HFFc6 (cell line): ENCODE data around the gene CENPU. TPM values are rescaled to one million over a fixed set of nuclear protein-coding genes. Genes with fewer than 3 reads are reported as not detected.

Experiments
- DNase-seq: peaks from one replicate; pipeline ENCODE4 v3.0.0-alpha.2; 2018
- H3K27ac Mint-ChIP-seq: 2 replicates; pipeline ENCODE4 v1.8.0; 2020; ENCODE audit warnings: mild to moderate bottlenecking, mixed read lengths
- H3K27me3 Mint-ChIP-seq: 2 replicates; pipeline ENCODE4 v1.8.0; 2021; ENCODE audit warnings: mild to moderate bottlenecking, moderate library complexity, mixed read lengths; ENCODE audit not compliant: insufficient read depth
- H3K36me3 Mint-ChIP-seq: 2 replicates; pipeline ENCODE4 v1.8.0; 2021; ENCODE audit warnings: low read depth, mixed read lengths
- H3K4me1 Mint-ChIP-seq: 2 replicates; pipeline ENCODE4 v1.8.0; 2020; ENCODE audit warnings: low read depth, mixed read lengths
- H3K4me3 Mint-ChIP-seq: 2 replicates; pipeline ENCODE4 v1.8.0; 2020; ENCODE audit warnings: mild to moderate bottlenecking, moderate library complexity, mixed read lengths
- H3K9me3 Mint-ChIP-seq: 2 replicates; pipeline ENCODE4 v1.8.0; 2020; ENCODE audit warnings: mild to moderate bottlenecking, mixed read lengths
- CTCF ChIP-seq: fragments of 200-600 bp; sonication (generic); IDR thresholded peaks from 2 replicates; pipeline ENCODE4 v1.5.0; 2021; ENCODE audit warnings: antibody characterized with exemption, mild to moderate bottlenecking
- total RNA-seq, 6 experiments: library from RNA; stranded (reverse); fragmentation: NEBNext Ultra II Directional; extraction: Animal tissue kit (Norgen Biotek cat#: 25700); gene quantifications; 2 replicates in 1 of 6; 3 replicates in 5 of 6; pipeline ENCODE4 v1.2.3, GENCODE V29; 2021

CENPU gene
- total RNA-seq, 6 experiments from 2014 or later = 8.8 to 19.1 (median 17.0) TPM

GRCh38 chr4:184775854-184776555, 42.1 kb upstream of the CENPU start:
- no peaks in the 10 kb centered on the region for H3K9me3 Mint-ChIP-seq
- no peaks in the 10 kb centered on the region for H3K4me1 Mint-ChIP-seq
- H3K4me3 Mint-ChIP-seq = no peak overlapping the region
- H3K27me3 Mint-ChIP-seq = peaks cover 4% of the 10 kb centered on the region
- peaks cover 6% of the 10 kb centered on the region for H3K36me3 Mint-ChIP-seq
- no peak for TF ChIP-seq CTCF
- no peak overlapping the region for H3K27ac Mint-ChIP-seq
- no peak for DNase-seq

- TF ChIP-seq CTCF = no peak
- DNase-seq = no peak
- H3K36me3 Mint-ChIP-seq = peaks cover 3% of the 10 kb centered on the region
- no peaks in the 10 kb centered on the region for H3K9me3 Mint-ChIP-seq
- peaks cover 2% of the 10 kb centered on the region for H3K27me3 Mint-ChIP-seq
- H3K4me3 Mint-ChIP-seq = no peak overlapping the region
- no peaks in the 10 kb centered on the region for H3K4me1 Mint-ChIP-seq
- no peak overlapping the region for H3K27ac Mint-ChIP-seq
Observed at GRCh38 chr4:184774152-184774551, 40.3 kb upstream of the CENPU start.

DNA sequence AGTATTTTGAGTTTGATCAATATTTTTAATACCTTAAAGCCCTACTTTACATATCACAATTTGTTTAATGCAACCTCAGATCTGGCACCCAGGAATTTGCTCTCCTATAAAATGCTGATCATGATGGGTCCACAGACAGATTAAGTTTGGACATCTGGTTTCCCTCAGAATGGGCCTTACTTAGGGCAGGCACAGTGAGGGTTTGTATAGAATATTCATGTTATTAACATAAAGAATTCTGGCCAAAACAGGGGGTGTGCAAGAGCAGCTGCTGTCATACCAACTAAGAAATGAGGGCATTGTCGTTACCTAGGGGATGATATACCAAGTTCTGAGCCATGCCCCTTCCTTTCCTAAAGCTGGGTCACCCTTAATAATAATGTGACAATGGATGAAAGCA, 37.5 kb upstream of the CENPU start:
- no peak for TF ChIP-seq CTCF
- H3K9me3 Mint-ChIP-seq = no peaks in the 10 kb centered on the region
- no peaks in the 10 kb centered on the region for H3K27me3 Mint-ChIP-seq
- no peak overlapping the region for H3K4me3 Mint-ChIP-seq
- 0 out of 2 replicates have a peak, but pooled peaks cover 2% of the 10 kb centered on the region for H3K36me3 Mint-ChIP-seq
- DNase-seq = no peak
- H3K27ac Mint-ChIP-seq = no peak overlapping the region
- H3K4me1 Mint-ChIP-seq = no peaks in the 10 kb centered on the region

GRCh38 chr4:184769141-184769765, 35.4 kb upstream of the CENPU start:
- H3K36me3 Mint-ChIP-seq = peaks cover 10% of the 10 kb centered on the region; the same call in 1 of the 2 replicates
- H3K4me3 Mint-ChIP-seq = no peak overlapping the region
- no peak overlapping the region for H3K27ac Mint-ChIP-seq
- no peaks in the 10 kb centered on the region for H3K9me3 Mint-ChIP-seq
- no peaks in the 10 kb centered on the region for H3K27me3 Mint-ChIP-seq
- TF ChIP-seq CTCF = no peak
- no peaks in the 10 kb centered on the region for H3K4me1 Mint-ChIP-seq
- DNase-seq = no peak

- H3K27me3 Mint-ChIP-seq = no peaks in the 10 kb centered on the region; the same call in 1 of the 2 replicates
- H3K27ac Mint-ChIP-seq = no peak overlapping the region
- no peak for DNase-seq
- H3K36me3 Mint-ChIP-seq = peaks cover 10% of the 10 kb centered on the region; the same call in 1 of the 2 replicates
- peaks cover 5% of the 10 kb centered on the region for H3K4me1 Mint-ChIP-seq
- no peaks in the 10 kb centered on the region for H3K9me3 Mint-ChIP-seq
- TF ChIP-seq CTCF = no peak
- no peak overlapping the region for H3K4me3 Mint-ChIP-seq
Observed at GRCh38 chr4:184768296-184768695, 34.4 kb upstream of the CENPU start.
